ENCODE results near the gene TMPRSS3.

GRCh38 chr21:42362198-42362597, 33.7 kb downstream of the TMPRSS3 start:
- no peak for TF ChIP-seq POLR2A (IDR thresholded peaks at IDR 0.05)
- no peak for TF ChIP-seq CTCF (IDR thresholded peaks at IDR 0.05 in 8 of 11, conservative IDR thresholded peaks at IDR 0.05 in 3 of 11)

All from spleen (tissue), 7 donors.